Caco-2 (cell line): ENCODE results near the gene PDCD4. TPM values are rescaled to one million over a fixed set of nuclear protein-coding genes. Genes with fewer than 3 reads are reported as not detected.

Experiments
- BruUV-seq: library from RNA; stranded (reverse); fragments of 400-500 nt; replicated peaks from 2 replicates; lab custom pipeline; 2021; lab: Mats Ljungman, UMichigan
- CTCF ChIA-PET: fragments of 300-600 bp; sonication (Branson Sonifier 250); formaldehyde crosslinking; loops from one replicate; lab custom pipeline; 2022; ENCODE audit warnings: antibody characterized with exemption; lab: Charles Lee
- POLR2A ChIA-PET: fragments of 300-600 bp; sonication (Branson Sonifier 250); formaldehyde crosslinking; loops from one replicate; lab custom pipeline; 2022; ENCODE audit warnings: antibody characterized with exemption; lab: Charles Lee
- DNase-seq, 2 experiments: peaks; one replicate each; pipeline versions ENCODE4 v3.0.0 to v3.0.0-alpha.2; 2020 to 2022
- H3K27me3 ChIP-seq: replicated peaks from 2 replicates; pipeline ENCODE4 v1.6.0; 2011; ENCODE audit warnings: low read length; ENCODE audit not compliant: control insufficient read depth, insufficient read depth
- H3K36me3 ChIP-seq: 2 replicates; pipeline ENCODE4 v1.5.1; 2011; ENCODE audit warnings: low read length; ENCODE audit not compliant: control insufficient read depth, insufficient read depth
- H3K4me1 ChIP-seq: fragments of 250-450 bp; sonication (Bioruptor Pico); 2 replicates; pipeline ENCODE4 v1.5.1; 2020; ENCODE audit warnings: mild to moderate bottlenecking
- H3K4me3 ChIP-seq: 2 replicates; pipeline ENCODE4 v1.5.1; 2011; ENCODE audit warnings: low read depth, mild to moderate bottlenecking, control low read depth, low read length
- H3K9me3 ChIP-seq: fragments of 250-450 bp; sonication (Bioruptor Pico); 2 replicates; pipeline ENCODE4 v1.5.1; 2020; ENCODE audit warnings: mild to moderate bottlenecking, moderate library complexity
- H3K27ac Mint-ChIP-seq: one replicate; pipeline ENCODE4 v1.8.0; 2022; ENCODE audit warnings: mixed read lengths; ENCODE audit not compliant: unreplicated experiment
- H3K27me3 Mint-ChIP-seq: one replicate; pipeline ENCODE4 v1.8.0; 2022; ENCODE audit warnings: mixed read lengths; ENCODE audit not compliant: insufficient read depth, unreplicated experiment
- H3K36me3 Mint-ChIP-seq: one replicate; pipeline ENCODE4 v1.8.0; 2022; ENCODE audit warnings: mild to moderate bottlenecking, mixed read lengths; ENCODE audit not compliant: insufficient read depth, unreplicated experiment
- H3K4me1 Mint-ChIP-seq: one replicate; pipeline ENCODE4 v1.8.0; 2022; ENCODE audit warnings: low read depth, mixed read lengths; ENCODE audit not compliant: unreplicated experiment
- H3K4me3 Mint-ChIP-seq: one replicate; pipeline ENCODE4 v1.8.0; 2022; ENCODE audit warnings: mild to moderate bottlenecking, moderate library complexity, mixed read lengths; ENCODE audit not compliant: unreplicated experiment
- H3K9me3 Mint-ChIP-seq: one replicate; pipeline ENCODE4 v1.8.0; 2022; ENCODE audit warnings: mixed read lengths; ENCODE audit not compliant: unreplicated experiment
- intact Hi-C: fragments of 100-400 bp; cut with micrococcal nuclease; formaldehyde crosslinking; loops from one replicate; pipeline ENCODE4 v1.10.0; 2022; ENCODE audit not compliant: unreplicated experiment
- total RNA-seq: library from RNA; stranded (reverse); gene quantifications from 2 replicates; pipeline ENCODE4 v1.2.3, GENCODE V29; 2022
- TF ChIP-seq, protein P1 (sequence below), 2 experiments: fragments of 200-600 bp in 1 of 2; IDR thresholded peaks; 1 replicate in 1 of 2; 2 replicates in 1 of 2; pipeline versions ENCODE4 v1.5.1 to v1.8.0; 2011 to 2022; ENCODE audit warnings: antibody characterized with exemption in 1 of 2, control low read depth in 1 of 2, inconsistent platforms in 1 of 2, low read depth in 1 of 2, low read length in 1 of 2, mild to moderate bottlenecking in 1 of 2, moderate library complexity in 1 of 2; ENCODE audit not compliant: insufficient read depth in 1 of 2, severe bottlenecking in 1 of 2, unreplicated experiment in 1 of 2

Gene PDCD4
- total RNA-seq, 1 experiment from 2014 or later = 66.1 TPM

DNA sequence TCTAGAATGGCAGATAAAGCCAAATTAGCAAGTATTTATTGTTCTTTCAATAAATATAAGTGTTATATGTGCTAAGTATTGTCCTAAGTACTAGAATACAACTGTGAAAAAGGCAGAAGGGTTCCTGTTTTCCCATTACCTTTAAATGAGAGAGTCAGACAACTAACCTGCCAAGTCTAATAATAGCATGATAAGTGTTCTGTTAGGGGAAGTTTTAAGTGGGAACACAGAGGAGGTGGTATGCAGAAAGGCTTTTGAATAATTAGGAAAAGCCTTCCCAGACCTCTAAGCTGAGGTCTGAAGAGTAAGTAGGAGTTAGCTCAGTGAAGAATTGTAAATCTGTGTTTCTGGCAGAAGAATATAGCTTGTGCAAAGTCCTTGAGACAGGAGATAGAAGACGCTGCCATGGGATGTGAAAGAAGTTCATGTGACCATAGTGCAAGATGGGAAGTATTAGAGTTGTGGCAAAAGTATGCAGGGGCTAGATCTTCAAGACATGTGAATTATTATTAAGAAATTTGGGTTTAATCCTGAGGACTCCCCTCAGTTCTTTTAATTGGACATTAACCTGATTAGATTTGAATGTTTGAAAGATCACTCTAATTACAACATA lies 60.1 kb downstream of the PDCD4 start:
- DNase-seq = no peak

GRCh38 chr10:110932505-110933180 lies 60.9 kb downstream of the PDCD4 start:
- Histone ChIP-seq H3K9me3 (no peaks in the 10 kb centered on the region), H3K27me3 (no peaks in the 10 kb centered on the region), H3K36me3 (no peaks in the 10 kb centered on the region), H3K4me3 (no peak overlapping the region), H3K4me1 (peaks cover 4% of the 10 kb centered on the region; the same call in 1 of the 2 replicates)
- H3K27ac Mint-ChIP-seq = no peak overlapping the region
- CTCF ChIA-PET = interaction anchor here (1.2 kb wide), 1 partner anchor 14 kb away, joined by 3 read pairs; no protein-coding TSS in a partner anchor
- H3K36me3 Mint-ChIP-seq = peaks cover 9% of the 10 kb centered on the region
- H3K4me1 Mint-ChIP-seq = no peaks in the 10 kb centered on the region
- H3K9me3 Mint-ChIP-seq = no peaks in the 10 kb centered on the region
- TF ChIP-seq, protein P1, sequence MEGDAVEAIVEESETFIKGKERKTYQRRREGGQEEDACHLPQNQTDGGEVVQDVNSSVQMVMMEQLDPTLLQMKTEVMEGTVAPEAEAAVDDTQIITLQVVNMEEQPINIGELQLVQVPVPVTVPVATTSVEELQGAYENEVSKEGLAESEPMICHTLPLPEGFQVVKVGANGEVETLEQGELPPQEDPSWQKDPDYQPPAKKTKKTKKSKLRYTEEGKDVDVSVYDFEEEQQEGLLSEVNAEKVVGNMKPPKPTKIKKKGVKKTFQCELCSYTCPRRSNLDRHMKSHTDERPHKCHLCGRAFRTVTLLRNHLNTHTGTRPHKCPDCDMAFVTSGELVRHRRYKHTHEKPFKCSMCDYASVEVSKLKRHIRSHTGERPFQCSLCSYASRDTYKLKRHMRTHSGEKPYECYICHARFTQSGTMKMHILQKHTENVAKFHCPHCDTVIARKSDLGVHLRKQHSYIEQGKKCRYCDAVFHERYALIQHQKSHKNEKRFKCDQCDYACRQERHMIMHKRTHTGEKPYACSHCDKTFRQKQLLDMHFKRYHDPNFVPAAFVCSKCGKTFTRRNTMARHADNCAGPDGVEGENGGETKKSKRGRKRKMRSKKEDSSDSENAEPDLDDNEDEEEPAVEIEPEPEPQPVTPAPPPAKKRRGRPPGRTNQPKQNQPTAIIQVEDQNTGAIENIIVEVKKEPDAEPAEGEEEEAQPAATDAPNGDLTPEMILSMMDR (IDR thresholded peaks at IDR 0.05; ENCODE audit: insufficient read depth in 1 of 2, low read depth in 1 of 2, low read length in 1 of 2, severe bottlenecking in 1 of 2, unreplicated experiment in 1 of 2) = no peak
- no peak overlapping the region for H3K4me3 Mint-ChIP-seq
- intact Hi-C loops = no loop called here
- H3K27me3 Mint-ChIP-seq = no peaks in the 10 kb centered on the region
- BruUV-seq = no TSS peak
- POLR2A ChIA-PET = no interaction called here
- DNase-seq = no peak

More for the DNA sequence above, 60.1 kb downstream of the PDCD4 start:
- TF ChIP-seq, protein P1 (IDR thresholded peaks at IDR 0.05; ENCODE audit: insufficient read depth in 1 of 2, low read depth in 1 of 2, low read length in 1 of 2, severe bottlenecking in 1 of 2, unreplicated experiment in 1 of 2) = no peak
- H3K36me3 ChIP-seq = no peaks in the 10 kb centered on the region
- H3K36me3 Mint-ChIP-seq = peaks cover 8% of the 10 kb centered on the region
- no peaks in the 10 kb centered on the region for H3K27me3 Mint-ChIP-seq
- H3K4me3 ChIP-seq = no peak overlapping the region
- peaks cover 4% of the 10 kb centered on the region; the same call in 1 of the 2 replicates for H3K4me1 ChIP-seq
- H3K4me3 Mint-ChIP-seq = no peak overlapping the region
- H3K9me3 Mint-ChIP-seq = no peaks in the 10 kb centered on the region
- POLR2A ChIA-PET = no interaction called here
- CTCF ChIA-PET = interaction anchor here (1.2 kb wide), 1 partner anchor 13 kb away, joined by 3 read pairs; no protein-coding TSS in a partner anchor
- H3K4me1 Mint-ChIP-seq = no peaks in the 10 kb centered on the region
- no peaks in the 10 kb centered on the region for H3K9me3 ChIP-seq
- no peaks in the 10 kb centered on the region for H3K27me3 ChIP-seq
- no peak overlapping the region for H3K27ac Mint-ChIP-seq
- intact Hi-C loops = no loop called here
- BruUV-seq = no TSS peak

DNA sequence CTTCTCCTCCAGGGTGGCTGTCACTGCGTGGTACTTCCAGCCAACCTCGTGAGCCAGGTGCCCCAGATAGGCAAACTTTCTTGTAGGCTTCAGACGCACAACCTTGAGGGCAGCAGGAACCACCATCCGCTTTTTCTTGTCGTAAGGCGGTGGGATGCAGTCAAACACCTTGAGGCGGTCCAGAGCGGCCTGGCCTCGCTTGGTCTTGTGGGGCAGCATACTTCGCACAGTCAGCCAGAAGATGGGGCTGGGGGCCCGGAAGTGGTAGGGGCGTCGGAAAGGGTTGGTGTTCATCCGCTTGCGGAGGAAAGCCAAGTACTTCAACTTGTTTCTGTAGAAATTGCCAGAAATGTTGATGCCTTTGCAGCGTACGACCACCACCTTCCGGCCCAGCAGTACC lies 65.0 kb downstream of the PDCD4 start:
- peaks cover 4% of the 10 kb centered on the region; the same call in 1 of the 2 replicates for H3K4me1 ChIP-seq
- H3K36me3 ChIP-seq = no peaks in the 10 kb centered on the region
- Mint-ChIP-seq H3K27me3 (no peaks in the 10 kb centered on the region), H3K9me3 (no peaks in the 10 kb centered on the region), H3K27ac (no peak overlapping the region), H3K36me3 (peaks cover 14% of the 10 kb centered on the region), H3K4me1 (no peaks in the 10 kb centered on the region), H3K4me3 (no peak overlapping the region)
- no peak overlapping the region for H3K4me3 ChIP-seq
- intact Hi-C loops = no loop called here
- H3K9me3 ChIP-seq = no peaks in the 10 kb centered on the region
- CTCF ChIA-PET = no interaction called here
- no TSS peak for BruUV-seq
- POLR2A ChIA-PET = no interaction called here
- TF ChIP-seq, protein P1 (IDR thresholded peaks at IDR 0.05; ENCODE audit: insufficient read depth in 1 of 2, low read depth in 1 of 2, low read length in 1 of 2, severe bottlenecking in 1 of 2, unreplicated experiment in 1 of 2) = no peak
- no peak for DNase-seq
- H3K27me3 ChIP-seq = no peaks in the 10 kb centered on the region
